ENCODE results near the gene SPINT2.

The SPINT2 gene

GRCh38 chr19:38265213-38265861 lies 964 bp downstream of the SPINT2 start:
- no peak for TF ChIP-seq JUND (IDR thresholded peaks at IDR 0.05; ENCODE audit: low read depth)
- in situ Hi-C loops (cut with HindIII; ENCODE audit: low pct_unique_long_range_greater_than_20kb, low sequenced_read_pairs), result no loop called here
- peak; percentile 30 to 76 for DNase-seq (ENCODE audit: low read depth in 1 of 2, low spot score in 1 of 2)

- in situ Hi-C loops (cut with HindIII; ENCODE audit: low pct_unique_long_range_greater_than_20kb, low sequenced_read_pairs), result no loop called here
- TF ChIP-seq JUND (IDR thresholded peaks at IDR 0.05; ENCODE audit: low read depth), result no peak
- DNase-seq (ENCODE audit: low read depth in 1 of 2, low spot score in 1 of 2), result peak in 1 of 2 experiments; percentile 87
Measured at GRCh38 chr19:38265921-38266429, 1.6 kb downstream of the SPINT2 start.

- DNase-seq (ENCODE audit: low read depth in 1 of 2, low spot score in 1 of 2), result peak in 1 of 2 experiments; percentile 41
- no peak for TF ChIP-seq JUND (IDR thresholded peaks at IDR 0.05; ENCODE audit: low read depth)
- in situ Hi-C loops (cut with HindIII; ENCODE audit: low pct_unique_long_range_greater_than_20kb, low sequenced_read_pairs), result no loop called here
Measured at GRCh38 chr19:38266981-38267597, 2.7 kb downstream of the SPINT2 start.

- TF ChIP-seq JUND (IDR thresholded peaks at IDR 0.05; ENCODE audit: low read depth), result no peak
- in situ Hi-C loops (cut with HindIII; ENCODE audit: low pct_unique_long_range_greater_than_20kb, low sequenced_read_pairs), result no loop called here
Measured at GRCh38 chr19:38267761-38268483, 3.5 kb downstream of the SPINT2 start.

DNA sequence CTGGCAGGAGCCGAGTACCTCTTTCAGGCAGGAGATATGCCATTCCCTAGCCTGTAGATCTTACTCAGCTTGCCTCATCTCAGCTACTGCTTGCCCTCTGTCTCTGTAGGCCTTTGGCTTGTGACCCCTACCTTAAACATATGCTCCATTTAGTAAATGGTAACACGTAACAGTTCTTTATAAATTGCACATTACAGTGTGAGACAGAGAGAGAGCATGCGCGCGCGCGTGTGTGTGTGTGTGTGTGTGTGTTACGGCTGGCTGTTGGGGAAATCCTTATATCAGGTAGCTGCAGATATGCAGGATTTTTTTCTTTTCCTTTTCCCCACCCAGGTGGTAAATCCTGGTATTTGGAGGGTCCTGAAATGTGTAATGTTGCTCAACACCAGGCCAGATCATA lies 4.2 kb downstream of the SPINT2 start:
- DNase-seq (ENCODE audit: low read depth in 1 of 2, low spot score in 1 of 2), result no peak
- no peak for TF ChIP-seq JUND (IDR thresholded peaks at IDR 0.05; ENCODE audit: low read depth)
- in situ Hi-C loops (cut with HindIII; ENCODE audit: low pct_unique_long_range_greater_than_20kb, low sequenced_read_pairs), result no loop called here

More at GRCh38 chr19:38267761-38268483, 3.5 kb downstream of the SPINT2 start:
- peak in 1 of 2 experiments; percentile 63 for DNase-seq (ENCODE audit: low read depth in 1 of 2, low spot score in 1 of 2)

DNA sequence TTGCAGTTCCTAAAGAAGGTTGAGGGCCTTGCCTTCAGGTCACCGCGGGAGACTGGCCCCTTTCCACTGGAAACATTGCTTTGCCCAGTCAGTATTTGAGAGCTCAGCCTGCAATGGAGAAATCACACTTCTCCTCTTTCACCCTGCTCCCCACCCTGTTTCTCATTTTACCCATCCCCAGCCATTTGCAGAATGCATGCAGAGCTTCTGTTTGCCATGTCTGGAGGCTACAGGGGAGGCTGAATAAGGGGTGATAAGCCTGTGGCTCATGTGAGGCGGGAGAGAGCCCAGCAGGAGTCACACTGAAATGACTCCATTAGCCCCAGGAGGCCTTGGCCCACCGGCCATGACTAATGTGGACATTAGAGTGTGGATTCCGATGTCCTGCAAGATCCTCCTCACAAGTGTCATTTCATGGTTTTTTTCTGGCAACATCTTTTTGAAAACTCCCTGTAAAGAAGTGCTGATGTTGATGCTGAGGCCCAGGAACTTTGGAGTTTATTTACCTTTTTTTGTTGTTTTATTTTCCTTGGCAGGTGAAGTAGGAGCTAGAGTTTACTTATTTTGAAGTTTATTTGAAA lies 6.3 kb downstream of the SPINT2 start:
- in situ Hi-C loops (cut with HindIII; ENCODE audit: low pct_unique_long_range_greater_than_20kb, low sequenced_read_pairs), result no loop called here
- no peak for TF ChIP-seq JUND (IDR thresholded peaks at IDR 0.05; ENCODE audit: low read depth)
- DNase-seq (ENCODE audit: low read depth in 1 of 2, low spot score in 1 of 2), result no peak

DNA sequence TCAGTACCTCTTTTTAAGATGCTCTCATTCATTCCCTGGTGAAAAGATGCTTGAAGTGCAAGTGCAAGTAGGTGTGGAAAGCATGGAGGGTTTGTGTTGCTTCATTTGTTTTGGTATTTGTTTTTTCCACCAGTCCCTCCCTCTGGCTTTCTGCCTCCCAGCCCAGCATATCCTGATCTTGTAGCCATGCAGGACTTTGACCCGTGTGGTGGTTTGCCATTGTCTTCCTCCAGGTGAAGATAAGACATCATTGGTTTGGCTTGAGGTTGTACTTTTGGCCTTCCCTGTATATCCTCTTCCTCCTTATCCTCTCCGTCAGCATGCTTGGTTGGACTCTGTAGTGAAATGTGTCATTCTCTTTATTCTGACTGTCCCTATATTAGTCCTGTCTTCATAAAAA lies 9.1 kb downstream of the SPINT2 start:
- TF ChIP-seq JUND (IDR thresholded peaks at IDR 0.05; ENCODE audit: low read depth), result no peak
- in situ Hi-C loops (cut with HindIII; ENCODE audit: low pct_unique_long_range_greater_than_20kb, low sequenced_read_pairs), result no loop called here
- no peak for DNase-seq (ENCODE audit: low read depth in 1 of 2, low spot score in 1 of 2)

- TF ChIP-seq JUND (IDR thresholded peaks at IDR 0.05; ENCODE audit: low read depth), result no peak
- in situ Hi-C loops (cut with HindIII; ENCODE audit: low pct_unique_long_range_greater_than_20kb, low sequenced_read_pairs), result no loop called here
- DNase-seq (ENCODE audit: low read depth in 1 of 2, low spot score in 1 of 2), result no peak
Measured at GRCh38 chr19:38274739-38275138, 10.4 kb downstream of the SPINT2 start.

DNA sequence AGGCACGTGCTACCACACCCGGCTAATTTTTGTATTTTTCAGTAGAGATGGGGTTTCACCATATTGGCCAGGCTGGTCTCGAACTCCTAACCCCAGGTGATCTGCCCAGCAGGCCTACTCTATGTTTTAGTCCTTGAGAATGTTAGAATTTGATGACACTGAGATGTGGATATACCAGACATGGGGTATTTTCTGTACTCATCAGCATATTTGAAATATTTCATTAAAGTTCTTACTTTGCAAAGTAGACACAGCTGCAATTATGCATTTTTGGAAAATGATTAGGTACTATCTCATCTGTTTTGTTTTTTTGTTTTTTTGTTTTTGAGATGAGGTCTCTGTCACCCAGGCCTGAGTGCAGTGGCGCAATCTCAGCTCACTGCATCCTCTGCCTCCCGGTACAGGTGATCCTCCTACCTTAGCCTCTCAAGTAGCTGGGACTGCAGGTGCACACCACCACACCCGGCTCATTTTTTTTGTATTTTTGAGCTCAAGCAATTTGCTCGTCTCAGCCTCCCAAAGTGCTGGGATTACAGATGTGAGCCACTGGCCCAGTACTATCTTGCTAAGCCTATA lies 12.7 kb downstream of the SPINT2 start:
- no peak for DNase-seq (ENCODE audit: low read depth in 1 of 2, low spot score in 1 of 2)
- TF ChIP-seq JUND (IDR thresholded peaks at IDR 0.05; ENCODE audit: low read depth), result no peak

GRCh38 chr19:38277549-38277948 lies 13.2 kb downstream of the SPINT2 start:
- in situ Hi-C loops (cut with HindIII; ENCODE audit: low pct_unique_long_range_greater_than_20kb, low sequenced_read_pairs), result no loop called here
- peak in 1 of 2 experiments; percentile 84 for DNase-seq (ENCODE audit: low read depth in 1 of 2, low spot score in 1 of 2)
- TF ChIP-seq JUND (IDR thresholded peaks at IDR 0.05; ENCODE audit: low read depth), result 0 out of 2 replicates have a peak, but pooled peaks have one; percentile 21

More for the DNA sequence above, 12.7 kb downstream of the SPINT2 start:
- in situ Hi-C loops (cut with HindIII; ENCODE audit: low pct_unique_long_range_greater_than_20kb, low sequenced_read_pairs), result no loop called here

GRCh38 chr19:38277969-38278680 lies 13.8 kb downstream of the SPINT2 start:
- TF ChIP-seq JUND (IDR thresholded peaks at IDR 0.05; ENCODE audit: low read depth), result no peak

GRCh38 chr19:38278751-38279150 lies 14.4 kb downstream of the SPINT2 start:
- no peak for TF ChIP-seq JUND (IDR thresholded peaks at IDR 0.05; ENCODE audit: low read depth)
- DNase-seq (ENCODE audit: low read depth in 1 of 2, low spot score in 1 of 2), result no peak
- in situ Hi-C loops (cut with HindIII; ENCODE audit: low pct_unique_long_range_greater_than_20kb, low sequenced_read_pairs), result no loop called here

More at GRCh38 chr19:38277969-38278680, 13.8 kb downstream of the SPINT2 start:
- DNase-seq (ENCODE audit: low read depth in 1 of 2, low spot score in 1 of 2), result no peak
- in situ Hi-C loops (cut with HindIII; ENCODE audit: low pct_unique_long_range_greater_than_20kb, low sequenced_read_pairs), result no loop called here
